ENCODE results near the gene ACTN4. TPM values are rescaled to one million over a fixed set of nuclear protein-coding genes. Genes with fewer than 3 reads are reported as not detected.

The ACTN4 gene
- total RNA-seq, 1 donor from 2014 or later: 197 TPM

DNA sequence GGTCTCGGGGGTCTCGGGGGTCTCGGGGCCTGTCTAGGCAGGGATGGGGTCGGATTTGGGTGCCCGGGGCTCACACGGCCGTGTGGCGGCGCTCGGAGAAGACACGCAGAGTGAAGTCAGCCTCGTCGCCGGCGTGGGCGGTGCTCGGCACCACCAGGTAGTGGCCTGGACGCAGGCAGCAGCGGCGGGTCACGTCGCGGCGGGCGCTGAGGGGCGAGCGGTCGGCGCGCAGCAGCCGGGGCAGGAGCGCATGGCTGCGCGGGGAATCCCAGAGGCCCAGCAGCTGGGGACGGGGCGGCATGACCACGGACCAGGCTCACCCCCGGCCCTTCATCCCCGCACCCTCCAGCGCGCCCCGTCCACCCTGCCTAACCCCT, 88.6 kb downstream of the ACTN4 start:
- intact Hi-C loops (cut with micrococcal nuclease): loop anchor here (1.0 to 10.0 kb wide), 6 partner anchors 33 to 362 kb away; partner anchors contain the start of genes ACTN4, ECH1 and PSMD8
- Mint-ChIP-seq H3K9me3 (no peaks in the 10 kb centered on the region), H3K36me3 (ENCODE audit: low read depth) (peaks cover 4% of the 10 kb centered on the region), H3K27ac (peak overlapping the region; percentile 56), H3K4me3 (peak overlapping the region; percentile 72), H3K4me1 (peaks cover 38% of the 10 kb centered on the region), H3K27me3 (no peaks in the 10 kb centered on the region)
- ATAC-seq (ENCODE audit: low read depth): peak; percentile 43
- peak; percentile 57 for DNase-seq
- ChIA-PET CTCF (no interaction called here), POLR2A (interaction anchor here (0.6 to 4.1 kb wide), 4 partner anchors 34 to 710 kb away, joined by 3 to 28 read pairs (median 10); partner anchors contain the start of genes HNRNPL and SUPT5H)
- no peak for TF ChIP-seq CTCF (IDR thresholded peaks at IDR 0.05)

DNA sequence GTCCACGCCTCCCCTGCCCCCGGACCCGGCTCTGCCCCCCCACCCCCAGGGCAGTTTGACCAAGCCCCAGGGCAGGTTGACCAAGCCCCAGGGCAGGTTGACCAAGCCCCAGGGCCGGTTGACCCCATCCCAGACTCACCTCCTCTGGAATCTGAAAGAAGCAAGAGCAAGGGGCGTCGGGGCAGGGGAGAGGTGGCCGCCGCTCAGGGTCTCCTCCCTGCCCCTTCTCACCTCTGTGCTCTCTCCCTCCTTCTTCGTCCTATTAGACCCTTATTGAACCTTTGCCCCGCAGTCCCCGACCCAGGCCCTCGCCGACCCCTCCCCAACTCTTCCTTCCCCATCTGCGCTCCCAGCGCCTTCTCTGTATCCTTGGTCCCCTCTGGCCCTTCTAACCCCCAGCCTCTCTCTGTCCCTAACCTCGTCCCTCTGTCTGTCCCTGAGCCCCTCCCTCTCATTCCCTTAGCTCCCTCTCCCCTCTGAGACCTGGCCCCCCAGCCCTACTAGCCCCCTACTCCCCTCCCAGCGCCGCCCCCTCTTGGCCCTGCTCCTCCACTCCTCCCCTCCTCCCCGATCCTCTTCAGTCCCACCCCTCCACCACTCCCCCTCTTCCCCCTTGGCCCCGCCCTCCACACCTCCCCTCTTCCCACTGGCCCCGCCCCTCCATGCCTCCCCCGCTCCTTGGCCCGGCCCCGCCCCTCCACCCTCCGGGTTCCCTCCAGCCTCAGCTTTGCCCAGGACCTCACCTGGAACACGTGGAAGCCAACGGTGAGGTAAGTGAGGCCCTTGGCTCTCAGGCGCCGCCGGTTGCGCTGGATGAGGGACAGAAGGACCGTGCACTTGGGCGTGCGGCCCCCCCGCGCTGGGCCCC, 89.2 kb downstream of the ACTN4 start:
- ChIA-PET CTCF (no interaction called here), POLR2A (interaction anchor here (0.6 to 4.1 kb wide), 7 partner anchors 33 to 709 kb away, joined by 3 to 17 read pairs (median 3); partner anchors contain the start of genes HNRNPL, NFKBIB, SIRT2 and SUPT5H)
- H3K27ac Mint-ChIP-seq: peak overlapping the region; percentile 12
- peak; percentile 60 for ATAC-seq (ENCODE audit: low read depth)
- intact Hi-C loops (cut with micrococcal nuclease): loop anchor here (1.0 to 10.0 kb wide), 6 partner anchors 32 to 362 kb away; partner anchors contain the start of genes ACTN4, ECH1 and PSMD8
- no peak for TF ChIP-seq CTCF (IDR thresholded peaks at IDR 0.05)
- H3K9me3 Mint-ChIP-seq: no peaks in the 10 kb centered on the region
- peak; percentile 64 for DNase-seq
- H3K27me3 Mint-ChIP-seq: no peaks in the 10 kb centered on the region
- H3K36me3 Mint-ChIP-seq (ENCODE audit: low read depth): peaks cover 3% of the 10 kb centered on the region
- peaks cover 38% of the 10 kb centered on the region for H3K4me1 Mint-ChIP-seq
- peak overlapping the region; percentile 71 for H3K4me3 Mint-ChIP-seq

- Mint-ChIP-seq H3K27me3 (no peaks in the 10 kb centered on the region), H3K4me1 (peaks cover 38% of the 10 kb centered on the region), H3K9me3 (no peaks in the 10 kb centered on the region), H3K36me3 (ENCODE audit: low read depth) (peaks cover 1% of the 10 kb centered on the region), H3K27ac (peak overlapping the region; percentile 50), H3K4me3 (peak overlapping the region; percentile 66)
- ChIA-PET POLR2A (interaction anchor here (0.6 to 4.1 kb wide), 7 partner anchors 33 to 708 kb away, joined by 3 to 17 read pairs (median 3); partner anchors contain the start of genes HNRNPL, NFKBIB, SIRT2 and SUPT5H), CTCF (no interaction called here)
- DNase-seq: no peak
- TF ChIP-seq CTCF (IDR thresholded peaks at IDR 0.05): no peak
- intact Hi-C loops (cut with micrococcal nuclease): loop anchor here (2.0 to 10.0 kb wide), 5 partner anchors 31 to 193 kb away; partner anchors contain the start of genes ACTN4 and ECH1
- ATAC-seq (ENCODE audit: low read depth): no peak
Observed at GRCh38 chr19:38737281-38737865, 89.9 kb downstream of the ACTN4 start.

DNA sequence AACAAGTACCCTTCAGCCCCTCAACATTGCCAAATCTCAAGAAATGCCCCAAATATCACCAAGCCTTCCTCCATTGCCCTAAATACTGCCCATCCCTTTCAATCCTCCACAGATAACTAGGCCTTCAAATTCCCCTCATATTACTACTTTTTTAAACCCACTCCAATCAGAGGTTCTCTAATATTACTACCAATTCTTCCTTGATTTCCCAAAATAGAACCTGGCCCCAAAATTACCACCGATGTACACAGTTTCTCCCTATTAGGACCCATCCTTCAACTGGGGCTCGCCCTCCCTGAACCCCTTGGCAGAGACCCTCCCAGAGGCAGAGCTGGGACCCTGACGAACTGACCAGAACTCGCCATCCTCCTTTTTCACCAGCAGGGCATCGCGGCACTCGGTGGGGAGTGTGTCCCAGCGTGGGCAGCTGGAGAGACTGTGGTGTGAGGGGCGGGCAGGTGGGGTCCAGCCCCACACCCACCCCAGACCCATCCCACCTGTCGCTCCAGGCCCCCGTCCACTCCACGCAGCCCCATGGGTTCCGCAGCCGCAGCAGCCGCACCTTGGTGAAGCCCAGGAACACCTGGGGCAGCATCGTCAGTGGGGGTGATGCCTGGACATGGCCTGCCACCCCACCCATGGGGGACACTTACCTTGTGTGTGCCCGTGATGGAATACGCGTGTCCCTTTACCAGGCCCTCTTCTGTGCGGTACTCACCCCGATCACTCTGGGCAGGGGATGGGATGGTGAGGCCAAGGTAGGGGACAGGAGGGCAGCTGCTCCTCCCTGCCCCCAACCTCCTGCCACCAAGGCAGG, 90.7 kb downstream of the ACTN4 start:
- H3K4me1 Mint-ChIP-seq: peaks cover 35% of the 10 kb centered on the region
- CTCF ChIA-PET: no interaction called here
- TF ChIP-seq CTCF (IDR thresholded peaks at IDR 0.05): no peak
- H3K27ac Mint-ChIP-seq: peak overlapping the region; percentile 50
- H3K27me3 Mint-ChIP-seq: no peaks in the 10 kb centered on the region
- H3K4me3 Mint-ChIP-seq: peak overlapping the region; percentile 66
- no peaks in the 10 kb centered on the region for H3K9me3 Mint-ChIP-seq
- POLR2A ChIA-PET: interaction anchor here (1.5 kb wide), 1 partner anchor 162 kb away, joined by 3 read pairs; the partner anchor contains the start of genes NFKBIB and SIRT2
- ATAC-seq (ENCODE audit: low read depth): no peak
- no peaks in the 10 kb centered on the region for H3K36me3 Mint-ChIP-seq (ENCODE audit: low read depth)
- intact Hi-C loops (cut with micrococcal nuclease): loop anchor here (2.0 to 10.0 kb wide), 5 partner anchors 31 to 193 kb away; partner anchors contain the start of genes ACTN4 and ECH1
- no peak for DNase-seq
